ENCODE measurements around the gene CWF19L2.
"Not testable (repeated sequence)": the region's sequence is repeated elsewhere in the genome, so short reads cannot be mapped to it uniquely, and the experiment has no call there.

CWF19L2 gene

DNA sequence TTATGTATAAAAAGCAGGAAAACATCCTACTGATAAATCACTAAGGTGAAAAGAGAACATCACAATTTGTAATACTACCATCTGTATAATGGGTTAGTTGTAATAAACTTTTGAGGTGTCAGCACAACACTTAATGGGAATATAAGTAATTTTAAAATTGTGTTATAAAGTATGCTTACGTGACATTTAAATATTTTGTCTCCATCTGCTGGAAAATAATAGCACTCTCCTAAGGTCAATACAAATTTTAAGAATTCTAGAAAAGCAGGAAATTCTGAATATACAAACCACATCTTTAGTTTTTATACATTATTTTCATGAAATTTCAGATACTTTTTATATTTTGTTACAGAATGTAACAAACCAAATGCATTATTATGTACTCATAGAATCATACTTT, 19.5 kb downstream of the CWF19L2 start:
- DNase-seq (ENCODE audit: low read depth) = no peak

DNA sequence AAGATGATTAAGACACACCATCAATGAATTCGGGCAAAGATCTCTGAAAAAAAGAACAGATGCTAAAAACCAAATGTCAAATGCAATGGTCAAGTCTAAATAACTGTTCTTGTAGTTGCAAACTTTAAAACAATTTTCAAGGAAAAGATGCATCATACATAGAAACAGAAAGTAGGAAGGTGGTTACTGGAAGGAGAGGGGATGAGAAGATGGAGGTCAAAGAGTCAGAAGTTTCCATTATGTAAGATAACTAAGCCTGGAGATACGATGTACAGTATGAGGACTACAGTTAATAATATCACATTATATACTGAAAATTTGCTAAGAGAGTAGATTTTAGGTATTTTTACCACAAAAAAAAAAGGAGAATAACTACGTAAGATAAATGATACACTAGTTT, 27.1 kb downstream of the CWF19L2 start:
- no peak for DNase-seq (ENCODE audit: low read depth)

DNA sequence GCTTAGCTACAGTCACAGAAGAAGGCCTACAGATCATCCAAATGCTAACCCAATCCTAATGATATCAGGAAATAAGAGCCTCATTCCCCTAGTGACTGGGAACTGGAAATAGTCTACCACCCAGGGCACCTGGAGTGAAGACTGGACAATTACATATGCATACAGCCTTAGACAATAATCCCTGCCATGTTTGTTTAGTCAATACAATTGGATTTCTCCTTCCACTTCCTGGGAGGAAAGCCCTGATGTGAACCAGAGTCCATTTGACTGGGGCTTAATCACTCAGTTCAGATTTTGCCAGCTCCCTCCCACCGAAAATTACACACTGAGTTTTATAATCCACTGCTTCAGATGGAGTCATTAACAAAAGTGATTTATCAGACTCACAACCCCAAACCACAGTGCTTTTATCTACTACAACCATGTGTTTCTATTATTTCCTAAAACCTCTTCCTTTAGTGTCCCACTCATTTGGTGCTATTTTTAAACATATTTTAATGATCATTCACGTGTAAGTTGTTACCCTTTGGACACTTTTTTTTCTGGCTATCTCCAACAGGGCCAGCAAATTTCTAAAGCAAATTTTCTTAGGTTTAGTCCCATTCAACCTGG, 29.9 kb downstream of the CWF19L2 start:
- DNase-seq (ENCODE audit: low read depth) = no peak

DNA sequence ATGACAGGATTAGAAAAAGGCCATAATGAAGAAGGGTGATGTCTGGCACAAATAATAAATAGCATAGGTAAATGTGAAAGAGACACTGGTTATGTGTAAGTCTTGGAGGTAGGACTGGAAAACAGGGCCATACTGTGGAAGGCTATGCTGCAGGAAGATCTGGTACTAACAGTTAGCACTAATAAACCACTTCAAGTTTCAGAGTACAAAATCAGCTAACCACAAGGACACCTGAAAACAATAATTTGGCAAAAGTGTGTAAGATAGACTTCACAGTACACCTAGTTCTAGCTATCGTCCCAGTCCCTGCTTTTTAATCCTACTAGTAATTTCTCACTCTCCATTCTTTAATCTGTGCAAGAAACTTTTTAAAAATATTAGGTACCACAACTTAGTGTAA, 44.3 kb downstream of the CWF19L2 start:
- DNase-seq (ENCODE audit: low read depth) = no peak

DNA sequence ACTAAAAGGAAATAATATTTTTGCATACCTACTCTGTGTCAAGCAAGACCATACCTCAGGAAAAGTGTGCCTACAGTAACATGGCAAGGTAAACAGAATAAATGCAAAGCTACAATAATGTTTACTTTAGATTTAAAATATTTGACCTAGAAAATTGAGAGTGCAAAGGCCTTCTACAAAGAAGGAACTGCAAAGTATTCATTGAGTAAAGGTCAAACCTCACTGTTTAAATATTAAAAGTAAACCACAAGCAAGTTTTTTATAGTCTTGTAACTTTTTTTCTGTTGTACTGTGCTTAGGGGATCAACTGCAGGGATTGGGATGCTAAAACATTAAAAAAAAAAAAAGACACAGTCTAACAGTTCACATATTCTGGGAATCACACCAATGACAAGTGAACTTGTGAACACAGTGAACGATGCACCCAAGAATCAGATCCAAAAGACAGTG, 48.8 kb downstream of the CWF19L2 start:
- DNase-seq (ENCODE audit: low read depth) = no peak

DNA sequence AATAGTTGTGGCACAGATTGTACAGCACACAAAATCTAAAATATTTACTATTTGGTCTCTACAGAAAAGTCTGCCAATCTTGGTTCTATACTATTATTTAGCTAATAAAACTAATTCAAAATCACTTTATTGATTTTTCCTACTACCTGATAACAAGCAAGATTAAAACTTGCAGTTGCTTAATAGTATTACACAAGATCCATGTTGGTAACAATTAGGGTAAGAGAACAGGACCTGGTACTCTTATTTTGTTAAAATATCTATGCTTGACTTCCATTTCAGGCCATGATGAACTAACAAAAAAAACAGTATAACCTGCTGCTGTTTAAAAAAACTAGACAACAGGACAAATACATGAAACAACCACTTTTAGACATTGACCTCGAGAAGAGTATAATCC, 52.4 kb downstream of the CWF19L2 start:
- DNase-seq (ENCODE audit: low read depth) = no peak

DNA sequence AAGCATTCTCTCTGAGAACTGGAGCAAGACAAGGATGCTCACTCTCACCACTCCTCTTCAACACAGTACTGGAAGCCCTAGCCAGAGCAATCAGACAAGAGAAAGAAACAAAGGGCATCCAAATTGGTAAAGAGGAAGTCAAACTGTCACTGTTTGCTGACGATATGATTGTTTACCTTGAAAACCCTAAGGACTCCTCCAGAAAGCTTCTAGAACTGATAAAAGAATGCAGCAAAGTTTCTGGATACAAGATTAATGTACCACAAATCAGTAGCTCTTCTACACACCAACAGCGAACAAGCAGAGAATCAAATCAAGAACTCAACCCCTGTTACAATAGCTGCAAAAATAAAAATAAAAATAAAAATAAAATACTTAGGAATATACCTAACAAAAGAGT, 56.5 kb downstream of the CWF19L2 start:
- not testable (repeated sequence) for DNase-seq (ENCODE audit: low read depth)

DNA sequence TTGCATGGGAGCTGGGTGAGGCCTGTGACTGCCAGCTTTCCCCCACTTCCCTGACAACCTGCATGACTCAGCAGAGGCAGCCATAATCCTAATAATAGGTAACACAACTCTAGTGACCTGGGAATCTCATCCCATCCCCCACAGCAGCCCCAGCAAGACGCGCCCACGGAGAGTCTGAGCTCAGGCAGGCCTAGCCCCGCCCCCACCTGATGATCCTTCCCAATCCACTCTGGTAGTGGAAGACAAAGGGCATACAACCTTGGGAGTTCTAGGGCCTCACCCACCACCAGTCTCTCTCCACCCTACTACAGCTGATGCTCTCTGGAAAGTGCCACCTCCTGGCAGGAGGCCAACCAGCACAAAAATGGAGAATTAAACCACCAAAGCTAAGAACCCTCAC, 60.3 kb downstream of the CWF19L2 start:
- no peak for DNase-seq (ENCODE audit: low read depth)

DNA sequence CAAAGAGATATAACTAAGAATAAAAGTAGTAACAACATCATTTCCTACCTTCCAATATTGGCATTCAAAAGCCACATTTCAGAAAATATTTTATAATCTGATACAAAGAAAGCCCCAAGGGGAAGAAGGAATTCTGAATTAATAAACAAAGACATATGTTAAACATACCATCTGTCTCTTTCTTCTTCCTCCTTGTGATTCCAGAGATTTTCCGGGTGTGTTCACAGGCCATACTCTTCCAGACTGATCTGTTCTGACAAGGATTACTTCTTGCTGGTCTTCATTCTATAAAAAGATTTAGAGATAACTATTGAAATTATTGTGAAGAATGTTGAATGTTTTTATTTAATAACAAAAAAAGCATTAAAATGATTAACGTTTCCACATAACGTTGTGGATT, 65.0 kb downstream of the CWF19L2 start:
- no peak for DNase-seq (ENCODE audit: low read depth)

DNA sequence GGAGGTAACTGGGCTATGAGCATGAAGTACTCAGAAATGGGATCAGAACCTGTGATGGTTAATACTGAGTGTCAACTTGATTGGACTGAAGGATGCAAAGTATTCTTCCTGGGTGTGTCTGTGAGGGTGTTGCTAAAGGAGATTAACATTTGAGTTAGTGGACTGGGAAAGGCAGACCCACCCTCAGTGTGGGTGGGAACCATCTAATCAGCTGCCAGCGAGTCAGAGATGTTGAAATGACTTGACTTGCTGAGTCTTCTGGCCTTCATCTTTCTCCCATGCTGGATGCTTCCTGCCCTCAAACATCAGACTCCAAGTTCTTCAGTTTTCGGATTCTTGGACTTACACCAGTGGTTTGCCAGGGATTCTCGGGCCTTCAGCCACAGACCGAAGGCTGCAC, 66.9 kb downstream of the CWF19L2 start:
- not testable (repeated sequence) for DNase-seq (ENCODE audit: low read depth)

DNA sequence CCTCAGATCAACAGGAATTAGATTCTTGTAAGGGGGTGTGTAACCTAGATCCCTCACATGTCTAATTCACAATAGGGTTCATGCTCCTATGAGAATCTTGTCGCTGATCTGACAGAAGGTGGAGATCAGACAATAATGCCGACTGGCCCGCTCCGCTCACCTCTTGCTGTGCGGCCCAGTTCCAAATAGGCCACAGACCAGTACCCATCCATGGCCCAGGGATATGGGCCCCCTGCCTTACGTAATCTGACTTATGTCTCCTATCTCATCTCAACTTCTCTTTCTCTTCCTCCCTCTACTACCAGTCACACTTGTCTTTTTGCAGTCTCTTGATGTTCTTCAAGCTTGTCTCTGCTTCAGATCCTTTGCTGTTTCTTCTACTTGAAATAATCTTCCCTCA, 70.0 kb downstream of the CWF19L2 start:
- no peak for DNase-seq (ENCODE audit: low read depth)

DNA sequence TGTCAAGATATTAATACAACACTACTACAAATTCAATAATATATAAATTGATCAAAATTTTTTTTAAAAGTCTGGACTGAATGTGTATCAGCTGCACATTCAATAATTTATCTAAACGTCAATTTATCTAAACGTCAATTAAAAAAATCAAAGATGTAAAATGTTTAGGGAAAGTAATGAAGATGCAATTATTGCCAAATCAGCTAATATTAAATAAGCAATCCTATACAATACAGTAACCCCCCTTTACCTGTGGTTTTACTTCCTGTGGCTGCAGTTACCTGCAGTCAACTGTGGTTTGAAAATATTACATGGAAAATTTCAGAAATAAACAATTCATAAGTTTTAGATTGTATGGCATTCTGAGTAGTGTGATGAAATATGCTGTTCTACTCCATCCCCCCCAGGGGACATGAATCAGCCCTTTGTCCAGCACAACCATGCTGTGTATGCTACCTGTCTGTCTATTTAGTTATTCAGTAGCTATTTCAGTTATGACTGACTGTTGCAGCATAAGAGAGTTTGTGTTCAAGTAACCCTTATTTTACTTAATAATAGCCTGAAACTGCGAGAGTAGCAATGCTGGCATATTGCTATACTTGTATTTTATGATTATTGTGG, 72.2 kb downstream of the CWF19L2 start:
- DNase-seq (ENCODE audit: low read depth) = no peak

DNA sequence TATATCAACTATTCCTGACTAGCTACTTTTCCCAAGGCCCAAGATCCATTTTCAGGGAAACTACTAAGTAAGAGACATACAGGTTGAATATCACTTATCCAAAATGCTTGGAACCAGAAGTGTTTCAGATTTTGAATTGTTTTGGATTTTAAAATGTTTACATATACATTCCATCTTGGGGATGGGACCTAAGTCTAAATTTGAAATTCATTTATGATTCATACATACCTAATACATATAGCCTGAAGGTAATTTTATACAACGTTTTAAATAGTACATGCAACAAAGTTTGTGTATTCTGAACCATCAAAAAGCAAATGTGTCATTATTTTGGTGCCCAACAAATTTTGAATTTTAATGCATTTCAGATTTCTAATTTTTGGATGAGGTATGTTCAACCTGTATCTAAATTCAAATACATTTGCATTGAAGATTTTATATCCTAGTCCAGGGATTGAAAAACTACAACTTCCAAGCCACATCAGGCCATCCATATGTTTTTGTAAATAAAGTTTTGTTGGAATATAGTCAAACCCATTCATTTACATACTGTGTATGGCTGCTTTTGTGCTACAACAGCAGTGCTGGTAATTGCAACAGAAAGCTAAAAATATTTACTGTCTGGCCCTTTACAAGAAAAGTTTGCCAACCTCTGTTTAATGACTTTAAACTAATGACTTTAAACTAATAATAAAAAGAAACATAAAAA, 73.3 kb downstream of the CWF19L2 start:
- no peak for DNase-seq (ENCODE audit: low read depth)

DNA sequence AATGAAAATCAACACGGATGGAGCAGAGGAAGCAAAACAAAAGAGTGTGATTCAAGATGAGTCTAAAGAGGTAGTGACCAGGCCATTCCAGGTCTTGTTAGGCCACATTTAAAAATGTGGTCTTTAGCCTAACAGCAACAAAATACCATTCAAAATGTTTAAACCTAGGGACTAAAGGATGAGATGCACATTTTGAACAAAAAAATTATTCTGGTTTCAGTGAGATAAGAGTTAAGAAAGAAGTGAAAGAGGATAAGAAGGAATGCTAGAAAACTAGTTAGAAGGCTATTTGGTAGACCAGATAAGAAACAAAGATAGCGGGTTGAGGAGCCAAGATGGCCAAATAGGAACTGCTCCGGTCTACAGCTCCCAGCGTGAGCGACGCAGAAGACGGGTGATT, 85.2 kb downstream of the CWF19L2 start:
- no peak for DNase-seq (ENCODE audit: low read depth)

DNA sequence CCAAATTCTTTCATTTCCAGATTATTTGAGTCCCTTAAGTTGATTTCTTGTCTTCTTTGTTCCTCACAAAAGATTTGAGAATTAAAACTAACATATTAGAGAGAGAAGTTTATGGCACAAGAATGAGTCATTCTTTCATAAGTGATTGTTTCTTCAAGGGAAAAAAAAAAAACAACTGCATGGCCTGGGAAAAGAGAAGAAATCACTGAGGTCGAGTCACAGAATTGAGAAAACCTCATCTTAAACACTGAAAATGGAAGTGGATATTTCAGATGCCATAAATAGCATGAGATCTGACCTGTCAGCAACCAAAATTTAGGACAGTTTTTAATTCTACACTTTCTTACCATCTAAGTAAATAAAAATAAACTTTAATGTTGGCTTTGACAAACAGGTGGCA, 87.2 kb downstream of the CWF19L2 start:
- no peak for DNase-seq (ENCODE audit: low read depth)

DNA sequence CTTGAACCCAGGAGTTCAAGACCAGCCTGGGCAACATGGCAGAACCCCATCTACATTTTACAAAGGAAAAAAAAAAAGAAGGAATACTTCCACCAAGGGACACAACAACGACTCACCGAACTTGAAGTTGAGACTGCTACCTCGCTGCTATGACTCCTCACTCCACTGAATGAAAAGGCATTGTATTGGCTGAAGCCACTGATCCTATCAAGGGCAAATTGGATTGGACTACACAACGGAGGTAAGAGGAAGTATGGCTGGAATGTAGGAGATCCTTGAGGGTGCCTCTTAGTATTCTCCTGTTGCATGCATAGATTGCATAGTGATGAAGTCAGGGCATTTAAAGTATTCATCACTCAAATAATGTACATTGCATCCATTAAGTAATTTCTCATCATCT, 97.9 kb downstream of the CWF19L2 start:
- no peak for DNase-seq (ENCODE audit: low read depth)

DNA sequence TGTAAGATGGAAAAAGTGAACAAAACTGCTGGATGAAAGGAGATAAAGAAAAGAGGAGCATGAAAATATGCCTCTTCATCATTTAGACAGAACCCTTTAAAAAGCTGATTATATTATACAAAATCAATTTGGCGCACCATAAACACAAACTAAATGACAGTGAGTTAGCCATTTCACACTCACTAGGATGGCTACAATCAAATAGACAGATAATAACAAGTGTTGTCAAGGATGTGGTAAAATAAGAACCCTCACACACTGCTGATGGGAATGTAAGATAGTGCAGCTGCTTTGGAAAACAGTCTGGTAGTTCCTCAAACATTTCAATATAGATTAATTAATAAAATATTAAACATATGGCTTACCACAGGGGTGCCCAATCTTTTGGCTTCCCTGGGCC, 99.7 kb downstream of the CWF19L2 start:
- DNase-seq (ENCODE audit: low read depth) = no peak

DNA sequence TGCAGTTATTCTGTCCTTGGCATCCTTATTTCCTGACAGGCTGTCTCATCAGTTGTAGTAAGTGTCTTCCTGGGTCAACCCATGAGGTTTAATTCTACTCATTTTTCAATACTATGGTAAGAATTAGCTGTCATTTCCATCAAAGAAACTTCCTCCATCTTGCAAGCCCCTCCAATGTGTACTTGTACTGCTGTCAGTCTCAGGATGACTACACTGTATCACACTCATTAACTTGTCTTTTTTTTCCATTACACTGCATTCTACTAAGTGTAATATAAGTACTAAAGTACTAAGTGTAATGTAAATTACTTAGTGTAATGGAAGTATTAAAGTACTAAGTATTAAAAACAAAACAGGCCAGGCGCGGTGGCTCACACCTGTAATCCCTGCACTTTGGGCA, 102.8 kb downstream of the CWF19L2 start:
- no peak for DNase-seq (ENCODE audit: low read depth)

DNA sequence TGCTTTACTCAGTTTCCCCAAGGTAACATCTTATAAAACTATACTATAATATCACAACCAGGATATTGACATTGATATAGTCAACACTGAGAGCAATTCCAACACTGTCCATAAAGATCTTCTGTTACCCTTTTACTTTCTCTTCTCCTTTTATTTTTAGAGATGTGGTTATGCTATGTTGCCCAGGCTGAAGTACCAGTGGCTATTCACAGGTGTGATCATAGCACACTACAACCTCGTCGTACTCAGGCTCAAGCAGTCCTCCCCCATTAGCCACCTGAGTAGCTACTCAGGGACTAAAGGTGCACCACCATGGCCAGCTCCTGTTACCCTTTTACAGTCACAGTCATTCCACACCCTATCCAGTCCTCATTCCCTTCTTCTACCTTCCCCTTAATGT, 119.7 kb downstream of the CWF19L2 start:
- DNase-seq (ENCODE audit: low read depth) = no peak

DNA sequence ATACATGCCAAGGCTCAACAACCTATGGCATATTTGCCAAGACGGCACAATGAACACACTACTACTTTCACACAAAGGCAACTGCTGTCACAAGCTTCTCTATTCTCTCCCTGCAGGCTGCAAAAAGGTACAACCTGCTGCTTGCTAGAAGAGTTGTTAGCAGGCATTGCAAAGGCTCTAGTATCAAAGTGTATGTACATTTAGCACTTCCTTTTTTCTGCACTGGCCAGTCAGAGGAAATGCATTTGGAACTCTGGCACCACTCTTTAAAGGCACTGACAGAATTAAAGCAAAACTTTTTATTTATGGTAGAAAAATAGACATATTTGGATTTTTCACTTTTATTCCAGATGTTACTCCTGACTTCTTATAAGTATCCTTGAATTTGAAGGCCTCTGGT, 125.9 kb downstream of the CWF19L2 start:
- DNase-seq (ENCODE audit: low read depth) = no peak

DNA sequence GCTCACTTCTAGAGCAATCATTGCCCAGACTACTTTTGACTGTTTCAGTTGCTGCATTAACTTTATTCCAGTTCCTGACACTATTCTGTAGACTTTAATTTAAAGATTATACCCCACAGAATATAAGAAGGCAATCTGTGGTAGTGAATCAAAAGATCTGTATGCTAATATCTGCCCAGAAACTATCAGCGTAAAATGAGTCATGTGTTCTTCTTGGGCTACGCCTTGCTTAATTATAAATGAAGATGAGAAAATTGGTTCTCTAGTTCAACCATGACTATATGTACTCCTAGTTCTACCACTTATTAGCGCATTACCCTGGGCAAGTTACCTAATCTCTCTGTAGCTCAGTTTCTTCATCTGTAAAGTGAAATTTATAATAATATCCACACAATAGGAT, 128.5 kb downstream of the CWF19L2 start:
- DNase-seq (ENCODE audit: low read depth) = no peak

DNA sequence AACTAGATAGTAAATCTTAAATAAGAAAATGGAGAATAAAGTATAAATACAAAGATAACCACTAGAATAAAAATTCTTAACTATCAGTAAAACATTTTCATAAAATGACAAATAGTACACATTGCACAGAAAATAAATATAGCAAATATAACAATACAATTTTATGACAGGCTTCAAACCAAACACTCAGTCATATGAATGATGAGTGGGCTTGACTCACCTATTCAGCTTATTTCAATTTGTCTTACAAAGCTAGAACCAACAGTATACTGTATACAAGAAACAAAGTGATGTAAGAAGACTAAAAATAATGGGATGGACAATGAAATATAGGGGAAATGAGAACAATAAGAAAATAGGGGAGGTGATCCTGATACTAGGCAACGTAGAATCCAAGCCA, 141.2 kb downstream of the CWF19L2 start:
- no peak for DNase-seq (ENCODE audit: low read depth)

DNA sequence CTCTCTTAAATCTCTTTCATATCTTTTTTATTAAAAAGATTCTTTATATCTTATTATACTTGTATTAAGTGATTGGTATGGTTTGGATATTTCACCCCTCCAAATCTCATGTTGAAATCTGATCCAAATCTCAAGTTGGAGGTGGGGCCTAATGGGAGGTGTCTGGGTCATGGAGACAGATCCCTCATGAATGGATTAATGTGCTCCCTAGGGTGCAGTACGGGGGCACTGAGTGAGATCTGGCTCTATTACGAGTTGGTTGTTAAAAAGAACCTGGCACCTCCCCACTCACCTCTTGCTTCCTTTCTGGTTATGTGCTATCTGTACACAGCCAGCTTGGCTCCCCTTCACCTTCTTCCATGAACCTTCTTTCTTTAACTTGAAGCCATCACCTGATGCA, 149.6 kb downstream of the CWF19L2 start:
- DNase-seq (ENCODE audit: low read depth) = no peak

DNA sequence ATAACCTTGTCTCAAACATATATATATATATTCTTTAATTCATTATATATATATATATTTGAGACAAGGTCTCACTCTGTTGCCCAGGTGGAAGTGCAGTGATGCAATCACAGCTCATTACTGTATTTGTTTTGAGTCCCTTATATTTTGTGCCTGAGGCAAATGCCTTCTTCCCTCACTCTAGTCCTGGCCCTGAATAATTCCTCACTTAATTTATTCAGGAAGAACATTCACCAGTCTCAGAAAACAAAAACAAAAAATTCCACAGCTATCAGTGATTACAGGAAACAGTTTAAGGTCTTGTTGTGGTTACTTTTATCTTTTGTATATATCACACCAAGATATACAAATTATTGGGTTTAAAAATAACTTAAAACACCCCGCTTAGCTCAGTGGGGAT, 155.7 kb downstream of the CWF19L2 start:
- no peak for DNase-seq (ENCODE audit: low read depth)

All from non-pigmented ciliary epithelial cell (primary cell).